GM21381 (cell line): ENCODE results near the gene DDX6.
A peak's percentile ranks its signal among the peaks of the same experiment; 100 is the strongest.
"Not testable (repeated sequence)": the region's sequence is repeated elsewhere in the genome, so short reads cannot be mapped to it uniquely, and the experiment has no call there.

ENCODE experiments used
- ATAC-seq: cut with Tn5 transposase; IDR thresholded peaks from one replicate; pipeline ENCODE4 v1.9.1; 2021; ENCODE audit warnings: mild to moderate bottlenecking, moderate library complexity; ENCODE audit not compliant: unreplicated experiment

Gene DDX6

GRCh38 chr11:118791111-118791960 lies at the start of gene DDX6:
Gene DDX6, minus strand, starts transcription at chr11:118791164. Its CDS starts 4,913 bp downstream, at chr11:118786251.
- ATAC-seq = peak; percentile 36

- ATAC-seq = peak; percentile 64
These were observed 48.1 kb upstream of the DDX6 start for GRCh38 chr11:118838905-118839553.

- ATAC-seq = no peak
These were observed 46.9 kb upstream of the DDX6 start for GRCh38 chr11:118837868-118838267.

- no peak for ATAC-seq
These were observed 43.6 kb upstream of the DDX6 start for GRCh38 chr11:118834427-118835028.

- ATAC-seq = no peak
These were observed 36.2 kb upstream of the DDX6 start for GRCh38 chr11:118827118-118827517.

- ATAC-seq = not testable (repeated sequence)
These were observed 32.1 kb upstream of the DDX6 start for GRCh38 chr11:118822936-118823510.

GRCh38 chr11:118820412-118821357 lies 29.7 kb upstream of the DDX6 start:
- ATAC-seq = peak; percentile 82

GRCh38 chr11:118820025-118820379 lies 29.0 kb upstream of the DDX6 start:
- not testable (repeated sequence) for ATAC-seq

- no peak for ATAC-seq
These were observed 28.5 kb upstream of the DDX6 start for GRCh38 chr11:118819334-118820024.

- ATAC-seq = no peak
These were observed 27.2 kb upstream of the DDX6 start for GRCh38 chr11:118818130-118818529.

GRCh38 chr11:118813551-118813950 lies 22.6 kb upstream of the DDX6 start:
- no peak for ATAC-seq

- ATAC-seq = no peak
These were observed 21.5 kb upstream of the DDX6 start for GRCh38 chr11:118812485-118812884.

- no peak for ATAC-seq
These were observed 17.1 kb upstream of the DDX6 start for GRCh38 chr11:118807800-118808778.

GRCh38 chr11:118806400-118806799 lies 15.4 kb upstream of the DDX6 start:
- ATAC-seq = no peak

GRCh38 chr11:118804094-118804493 lies 13.1 kb upstream of the DDX6 start:
- no peak for ATAC-seq

GRCh38 chr11:118799372-118799771 lies 8.4 kb upstream of the DDX6 start:
- no peak for ATAC-seq

GRCh38 chr11:118797510-118797909 lies 6.5 kb upstream of the DDX6 start:
- ATAC-seq = no peak

- peak; percentile 53 for ATAC-seq
These were observed 1.7 kb upstream of the DDX6 start for GRCh38 chr11:118792570-118793124.
